AML-193 (cell line): ENCODE results near the gene TBC1D22A.
"Not testable (repeated sequence)": the region's sequence is repeated elsewhere in the genome, so short reads cannot be mapped to it uniquely, and the experiment has no call there.

Experiments used
- DNase-seq, 2 experiments: peaks; one replicate each; lab custom pipeline; 2025; lab: John Stamatoyannopoulos, UW

Gene TBC1D22A

GRCh38 chr22:47156352-47157092 is 394.1 kb downstream of the TBC1D22A start:
- no peak for DNase-seq

DNA sequence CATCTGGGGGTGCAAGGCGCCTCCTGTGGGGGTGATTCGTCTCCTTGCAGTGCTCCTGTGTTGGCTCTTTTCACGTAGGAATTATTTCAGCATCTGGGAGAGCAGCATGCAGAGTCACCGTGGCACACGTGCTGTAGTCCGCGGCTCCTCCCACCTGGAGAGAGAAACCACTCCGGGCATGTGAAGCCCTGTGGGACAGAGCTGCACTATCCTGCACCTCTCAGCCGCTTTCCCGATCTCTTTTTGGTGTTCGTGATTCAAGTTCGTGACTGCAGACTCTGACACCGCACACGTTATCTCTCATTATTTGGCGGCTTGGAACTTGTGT is 394.6 kb downstream of the TBC1D22A start:
- DNase-seq: no peak

GRCh38 chr22:47157486-47158270 is 395.2 kb downstream of the TBC1D22A start:
- no peak for DNase-seq

DNA sequence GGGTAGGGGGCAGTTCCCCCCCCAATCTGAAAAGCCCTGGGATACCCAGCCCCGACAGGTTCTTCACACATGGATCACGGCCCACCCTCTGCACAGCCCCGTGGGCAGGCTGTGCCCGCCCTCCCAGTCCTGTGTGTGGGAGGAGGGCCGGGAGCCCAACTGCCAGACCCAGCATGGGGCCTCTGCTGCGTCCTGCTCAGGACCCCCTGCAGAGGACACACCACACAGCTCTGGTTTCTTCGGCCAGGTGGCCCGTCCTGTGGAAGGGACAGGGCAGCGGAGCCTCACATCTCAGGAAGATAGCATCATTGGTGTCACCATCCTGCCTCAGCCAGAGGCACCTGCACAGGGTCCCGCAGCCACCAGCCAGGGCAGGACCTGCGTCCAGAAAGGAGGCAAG is 396.0 kb downstream of the TBC1D22A start:
- no peak for DNase-seq

DNA sequence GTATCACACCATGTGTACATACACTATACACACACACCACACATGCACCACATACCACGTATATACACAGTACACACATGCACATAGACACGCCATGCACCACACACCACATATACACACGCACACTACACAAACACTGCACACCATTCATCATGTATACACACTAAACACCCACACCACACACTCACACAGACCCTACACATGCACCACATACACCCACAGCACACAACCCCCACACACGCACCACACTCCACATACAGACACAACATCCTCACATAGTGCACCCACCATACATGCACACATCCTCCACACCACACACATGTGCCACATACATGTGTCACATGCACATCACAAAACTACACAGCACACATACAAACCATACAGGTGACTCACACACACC is 397.1 kb downstream of the TBC1D22A start:
- no peak for DNase-seq

GRCh38 chr22:47160141-47160541 is 397.7 kb downstream of the TBC1D22A start:
- no peak for DNase-seq

- no peak for DNase-seq
Measured at GRCh38 chr22:47160781-47161520, 398.5 kb downstream of the TBC1D22A start.

DNA sequence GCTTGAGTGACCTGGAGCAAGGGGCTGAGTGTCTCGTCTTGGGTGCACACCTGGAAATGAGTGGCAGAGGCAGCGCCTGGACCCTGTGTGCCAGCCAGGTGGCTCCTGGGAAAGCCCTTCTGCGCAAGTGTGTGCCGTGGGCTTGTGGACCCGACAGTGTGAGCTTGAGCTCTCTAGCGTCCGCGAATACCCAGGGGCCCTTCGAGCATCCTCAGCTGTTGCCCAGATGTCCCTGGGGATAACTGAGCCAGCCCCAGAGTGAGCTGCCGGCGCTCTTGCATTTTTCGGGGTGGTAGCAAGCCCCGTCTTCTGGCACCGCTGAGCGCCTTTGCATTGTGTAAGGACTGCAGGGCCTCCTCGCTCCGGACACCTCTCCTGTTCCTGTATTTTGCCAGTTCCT is 399.2 kb downstream of the TBC1D22A start:
- no peak for DNase-seq

DNA sequence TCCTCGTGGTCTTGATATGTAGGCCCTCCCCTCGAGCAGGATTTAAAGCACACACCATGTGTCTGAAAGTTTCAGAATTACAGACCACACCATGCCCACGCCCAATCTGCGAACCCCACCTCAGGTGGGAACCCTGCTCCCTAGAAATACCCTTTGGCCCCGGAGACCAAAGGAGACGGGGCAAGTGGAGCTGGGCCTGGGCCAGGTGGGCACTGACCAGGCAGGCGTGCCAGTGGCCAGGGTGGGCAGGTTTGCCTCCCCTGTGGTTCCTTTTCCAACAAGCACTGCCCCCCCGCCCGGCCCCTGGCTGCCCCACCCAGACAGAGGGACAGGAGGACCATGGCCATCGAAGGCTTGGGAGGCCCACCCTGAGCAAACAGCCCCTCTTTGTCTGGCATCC is 400.4 kb downstream of the TBC1D22A start:
- DNase-seq: no peak

DNA sequence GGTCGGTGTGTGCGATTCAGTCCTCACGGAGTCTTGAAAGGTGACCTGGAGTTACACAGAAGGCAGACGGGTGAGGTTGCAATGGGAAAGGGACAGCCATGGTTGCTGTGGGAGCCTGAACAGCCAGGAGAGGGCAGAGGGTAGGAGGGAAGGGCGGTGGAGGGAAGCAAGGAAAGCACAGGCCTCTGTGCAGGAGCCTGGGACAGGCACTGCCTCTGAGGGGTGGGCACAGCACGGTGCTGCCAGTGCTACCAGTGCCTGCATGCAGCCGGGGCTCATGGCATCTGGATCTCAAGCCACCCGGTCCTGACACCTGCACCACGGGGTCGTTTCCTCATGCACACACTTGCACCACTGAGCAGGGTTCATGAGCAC is 401.0 kb downstream of the TBC1D22A start:
- no peak for DNase-seq

DNA sequence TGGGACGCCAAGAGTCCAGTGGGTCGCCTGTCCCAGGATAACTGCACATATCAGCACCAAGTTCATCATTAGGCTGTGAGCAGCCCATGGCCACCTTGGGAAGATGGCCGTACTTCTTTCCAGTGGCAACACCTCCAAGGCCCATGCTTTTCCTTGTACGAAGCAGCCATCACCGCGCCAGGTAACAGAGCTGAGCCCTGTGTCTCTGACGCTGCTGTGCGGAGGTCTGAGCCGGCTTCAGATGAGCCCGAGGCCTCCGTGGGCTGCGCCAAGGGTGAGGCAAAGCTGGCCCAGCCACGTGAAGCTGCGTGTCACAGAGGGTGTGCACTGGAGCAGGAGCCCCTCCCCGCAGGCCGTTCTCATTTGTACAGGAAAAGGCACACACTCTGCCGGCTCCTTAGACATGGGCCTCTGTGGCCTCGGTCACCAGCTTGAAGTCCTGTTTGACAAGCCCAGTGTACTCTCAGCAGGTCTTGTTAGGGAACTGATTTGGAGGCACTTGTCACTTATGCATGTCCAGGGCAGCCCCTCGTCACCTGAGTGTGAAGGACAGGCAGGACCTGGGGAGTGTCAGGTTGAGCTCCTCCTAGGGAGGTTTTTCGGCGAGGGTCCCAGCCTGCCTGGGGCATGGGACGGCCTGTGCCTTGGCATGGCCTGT is 401.5 kb downstream of the TBC1D22A start:
- DNase-seq: no peak

- no peak for DNase-seq
Measured at GRCh38 chr22:47164514-47165337, 402.3 kb downstream of the TBC1D22A start.

DNA sequence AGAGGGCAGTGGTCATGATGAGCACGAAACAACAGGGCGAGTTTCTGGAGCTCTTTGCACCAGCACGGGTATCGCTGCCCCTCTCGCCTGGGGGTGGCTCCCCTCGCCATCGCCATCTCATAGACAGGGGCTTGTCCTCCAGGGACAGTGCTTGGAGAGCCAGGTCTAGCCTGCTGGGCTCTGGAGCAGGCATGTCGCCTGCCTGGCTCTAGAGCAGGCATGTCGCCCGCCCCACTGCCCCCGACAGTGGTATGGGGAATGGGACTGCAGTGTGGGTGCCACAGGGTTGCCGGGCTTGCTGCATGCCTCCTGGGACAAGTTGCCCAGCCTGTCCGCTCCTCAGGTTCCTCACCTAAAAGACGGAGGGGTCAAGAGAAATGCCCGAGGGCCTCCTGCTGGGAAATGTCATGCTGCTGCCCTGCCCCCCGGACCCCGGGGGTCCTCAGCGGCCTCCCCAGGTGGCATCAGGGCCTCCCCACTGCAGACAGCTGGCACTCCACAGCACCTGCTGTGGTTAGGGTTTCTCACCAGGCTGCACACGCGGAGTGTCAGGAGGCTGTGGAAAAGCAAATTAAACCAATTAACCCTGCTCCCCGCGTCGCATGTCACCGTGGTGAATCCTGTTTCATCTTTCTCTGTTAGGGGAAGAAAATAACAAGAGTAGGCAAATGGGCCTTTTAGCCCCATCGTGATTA is 403.0 kb downstream of the TBC1D22A start:
- no peak for DNase-seq

- no peak for DNase-seq
Measured at GRCh38 chr22:47166033-47166404, 403.6 kb downstream of the TBC1D22A start.

DNA sequence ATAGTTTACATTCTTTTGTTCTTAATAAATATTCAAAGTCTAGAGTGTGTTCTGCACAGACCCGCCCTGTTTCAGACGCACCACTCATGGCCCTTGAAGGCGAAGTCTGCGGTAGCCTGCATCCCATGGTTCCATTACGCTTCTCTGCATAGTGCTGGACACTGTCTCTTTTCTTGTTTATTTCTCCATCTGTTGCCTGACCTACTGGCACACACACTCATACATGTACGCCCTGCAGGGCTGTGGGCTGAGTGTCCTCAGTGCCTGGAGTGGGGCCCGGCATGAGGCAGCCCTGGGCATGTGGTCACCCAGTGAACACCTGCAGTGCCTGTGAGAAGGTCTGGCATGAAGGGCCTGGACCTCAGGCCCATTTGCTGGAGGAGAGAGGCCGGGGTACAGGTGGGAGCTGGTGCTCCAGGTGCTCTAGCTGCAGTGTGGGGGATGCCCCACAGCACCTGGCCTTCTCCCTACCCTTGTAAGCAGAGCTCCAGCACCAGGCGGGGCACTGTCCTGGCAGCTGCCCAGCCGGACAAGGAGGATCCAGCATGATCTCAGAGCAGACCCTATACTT is 404.1 kb downstream of the TBC1D22A start:
- DNase-seq: no peak

- no peak for DNase-seq
Measured at GRCh38 chr22:47167056-47167455, 404.6 kb downstream of the TBC1D22A start.

DNA sequence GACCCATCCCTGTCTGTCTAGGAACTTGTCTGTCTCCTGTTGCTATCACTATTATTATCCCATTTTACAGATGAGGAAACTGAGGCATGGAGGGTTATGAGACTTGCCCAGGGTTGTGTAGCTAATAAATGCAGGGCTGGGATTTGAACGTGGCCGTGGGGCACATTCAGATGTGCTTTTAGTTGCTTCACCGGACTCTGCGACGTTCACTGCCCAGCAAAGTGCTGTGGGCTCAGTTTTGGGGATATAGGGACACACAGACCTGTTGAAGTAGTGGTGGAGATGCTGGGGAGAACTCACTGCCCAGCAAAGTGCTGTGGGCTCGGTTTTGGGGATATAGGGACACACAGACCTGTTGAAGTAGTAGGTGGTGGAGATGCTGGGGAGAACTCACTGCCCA is 405.5 kb downstream of the TBC1D22A start:
- not testable (repeated sequence) for DNase-seq

DNA sequence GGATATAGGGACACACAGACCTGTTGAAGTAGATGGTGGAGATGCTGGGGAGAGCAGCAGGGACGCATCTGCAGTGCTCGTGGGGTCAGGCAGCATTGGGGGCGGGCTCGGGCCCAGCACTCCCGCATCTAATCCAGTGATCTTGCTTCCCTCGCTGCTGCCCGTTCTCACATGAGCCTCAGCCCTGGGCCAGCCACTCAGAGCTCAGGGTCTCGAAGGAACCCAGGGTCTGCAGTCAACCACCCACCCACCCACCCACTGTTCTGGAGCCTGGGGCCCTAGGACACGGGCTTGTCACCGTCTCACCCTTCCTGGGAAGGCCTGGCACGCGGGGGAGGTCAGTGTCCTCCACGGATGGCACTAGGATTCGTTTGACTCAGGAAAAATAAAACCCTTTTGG is 406.0 kb downstream of the TBC1D22A start:
- DNase-seq: no peak

GRCh38 chr22:47168900-47169800 is 406.7 kb downstream of the TBC1D22A start:
- DNase-seq: no peak

- no peak for DNase-seq
Measured at GRCh38 chr22:47169801-47170140, 407.3 kb downstream of the TBC1D22A start.
